ENCODE data around the gene RPL39.
"Not testable (repeated sequence)": the region's sequence is repeated elsewhere in the genome, so short reads cannot be mapped to it uniquely, and the experiment has no call there.

Gene RPL39

GRCh38 chrX:119755981-119756533, 35.4 kb downstream of the RPL39 start:
- Histone ChIP-seq H3K36me3 (ENCODE audit: control insufficient read depth in 2 of 2, insufficient read depth in 2 of 2, low read length in 2 of 2) (no peaks in the 10 kb centered on the region), H3K27me3 (ENCODE audit: control insufficient read depth in 2 of 2, insufficient read depth in 2 of 2, low read length in 2 of 2) (no peaks in the 10 kb centered on the region), H3K27ac (ENCODE audit: low read depth in 2 of 2, low read length in 2 of 2) (peak overlapping the region; percentile 83 to 91), H3K9ac (ENCODE audit: low read depth in 1 of 2, low read length in 2 of 2) (no peak overlapping the region), H3K4me1 (ENCODE audit: control insufficient read depth in 2 of 2, insufficient read depth in 2 of 2, low read length in 2 of 2) (peaks cover 9 to 15% of the 10 kb centered on the region in 2 donors), H3K4me3 (ENCODE audit: low read length in 2 of 2) (no peak overlapping the region), H3K9me3 (ENCODE audit: control insufficient read depth in 2 of 2, low read length in 2 of 2) (no peaks in the 10 kb centered on the region)

- Histone ChIP-seq H3K4me3 (ENCODE audit: low read length in 2 of 2) (no peak overlapping the region), H3K27me3 (ENCODE audit: control insufficient read depth in 2 of 2, insufficient read depth in 2 of 2, low read length in 2 of 2) (no peaks in the 10 kb centered on the region), H3K36me3 (ENCODE audit: control insufficient read depth in 2 of 2, insufficient read depth in 2 of 2, low read length in 2 of 2) (no peaks in the 10 kb centered on the region), H3K27ac (ENCODE audit: low read depth in 2 of 2, low read length in 2 of 2) (no peak overlapping the region), H3K9ac (ENCODE audit: low read depth in 1 of 2, low read length in 2 of 2) (no peak overlapping the region), H3K9me3 (ENCODE audit: control insufficient read depth in 2 of 2, low read length in 2 of 2) (no peaks in the 10 kb centered on the region), H3K4me1 (ENCODE audit: control insufficient read depth in 2 of 2, insufficient read depth in 2 of 2, low read length in 2 of 2) (peaks cover 9 to 15% of the 10 kb centered on the region in 2 donors)
Measured at GRCh38 chrX:119753639-119754257, 37.7 kb downstream of the RPL39 start.

GRCh38 chrX:119753001-119753400, 38.4 kb downstream of the RPL39 start:
- Histone ChIP-seq H3K4me3 (ENCODE audit: low read length in 2 of 2) (no peak overlapping the region), H3K9me3 (ENCODE audit: control insufficient read depth in 2 of 2, low read length in 2 of 2) (no peaks in the 10 kb centered on the region), H3K27ac (ENCODE audit: low read depth in 2 of 2, low read length in 2 of 2) (no peak overlapping the region), H3K27me3 (ENCODE audit: control insufficient read depth in 2 of 2, insufficient read depth in 2 of 2, low read length in 2 of 2) (no peaks in the 10 kb centered on the region), H3K4me1 (ENCODE audit: control insufficient read depth in 2 of 2, insufficient read depth in 2 of 2, low read length in 2 of 2) (peaks cover 9 to 15% of the 10 kb centered on the region in 2 donors), H3K9ac (ENCODE audit: low read depth in 1 of 2, low read length in 2 of 2) (no peak overlapping the region), H3K36me3 (ENCODE audit: control insufficient read depth in 2 of 2, insufficient read depth in 2 of 2, low read length in 2 of 2) (no peaks in the 10 kb centered on the region)

GRCh38 chrX:119750751-119751150, 40.7 kb downstream of the RPL39 start:
- not testable (repeated sequence) for H3K9ac ChIP-seq (ENCODE audit: low read depth in 1 of 2, low read length in 2 of 2); H3K27ac ChIP-seq (ENCODE audit: low read depth in 2 of 2, low read length in 2 of 2); H3K4me3 ChIP-seq (ENCODE audit: low read length in 2 of 2); H3K9me3 ChIP-seq (ENCODE audit: control insufficient read depth in 2 of 2, low read length in 2 of 2); H3K27me3 ChIP-seq (ENCODE audit: control insufficient read depth in 2 of 2, insufficient read depth in 2 of 2, low read length in 2 of 2); H3K36me3 ChIP-seq (ENCODE audit: control insufficient read depth in 2 of 2, insufficient read depth in 2 of 2, low read length in 2 of 2); H3K4me1 ChIP-seq (ENCODE audit: control insufficient read depth in 2 of 2, insufficient read depth in 2 of 2, low read length in 2 of 2)

- H3K27ac ChIP-seq (ENCODE audit: low read depth in 2 of 2, low read length in 2 of 2); H3K27me3 ChIP-seq (ENCODE audit: control insufficient read depth in 2 of 2, insufficient read depth in 2 of 2, low read length in 2 of 2): not testable (repeated sequence)
Measured at GRCh38 chrX:119750131-119750530, 41.3 kb downstream of the RPL39 start.

GRCh38 chrX:119745283-119745848, 46.1 kb downstream of the RPL39 start:
- no peak overlapping the region for H3K9ac ChIP-seq (ENCODE audit: low read depth in 1 of 2, low read length in 2 of 2)
- H3K4me1 ChIP-seq (ENCODE audit: control insufficient read depth in 2 of 2, insufficient read depth in 2 of 2, low read length in 2 of 2) = no peaks in the 10 kb centered on the region
- no peaks in the 10 kb centered on the region for H3K9me3 ChIP-seq (ENCODE audit: control insufficient read depth in 2 of 2, low read length in 2 of 2)
- H3K27ac ChIP-seq (ENCODE audit: low read depth in 2 of 2, low read length in 2 of 2) = no peak overlapping the region
- no peaks in the 10 kb centered on the region for H3K27me3 ChIP-seq (ENCODE audit: control insufficient read depth in 2 of 2, insufficient read depth in 2 of 2, low read length in 2 of 2)
- no peaks in the 10 kb centered on the region for H3K36me3 ChIP-seq (ENCODE audit: control insufficient read depth in 2 of 2, insufficient read depth in 2 of 2, low read length in 2 of 2)
- H3K4me3 ChIP-seq (ENCODE audit: low read length in 2 of 2) = no peak overlapping the region

More at GRCh38 chrX:119750131-119750530, 41.3 kb downstream of the RPL39 start:
- not testable (repeated sequence) for H3K9me3 ChIP-seq (ENCODE audit: control insufficient read depth in 2 of 2, low read length in 2 of 2); H3K4me3 ChIP-seq (ENCODE audit: low read length in 2 of 2); H3K9ac ChIP-seq (ENCODE audit: low read depth in 1 of 2, low read length in 2 of 2); H3K4me1 ChIP-seq (ENCODE audit: control insufficient read depth in 2 of 2, insufficient read depth in 2 of 2, low read length in 2 of 2); H3K36me3 ChIP-seq (ENCODE audit: control insufficient read depth in 2 of 2, insufficient read depth in 2 of 2, low read length in 2 of 2)

GRCh38 chrX:119738742-119739141, 52.7 kb downstream of the RPL39 start:
- Histone ChIP-seq H3K4me1 (ENCODE audit: control insufficient read depth in 2 of 2, insufficient read depth in 2 of 2, low read length in 2 of 2) (no peaks in the 10 kb centered on the region), H3K27me3 (ENCODE audit: control insufficient read depth in 2 of 2, insufficient read depth in 2 of 2, low read length in 2 of 2) (peaks cover 0 to 6% of the 10 kb centered on the region in 2 donors), H3K9ac (ENCODE audit: low read depth in 1 of 2, low read length in 2 of 2) (no peak overlapping the region), H3K36me3 (ENCODE audit: control insufficient read depth in 2 of 2, insufficient read depth in 2 of 2, low read length in 2 of 2) (no peaks in the 10 kb centered on the region), H3K9me3 (ENCODE audit: control insufficient read depth in 2 of 2, low read length in 2 of 2) (no peaks in the 10 kb centered on the region), H3K27ac (ENCODE audit: low read depth in 2 of 2, low read length in 2 of 2) (no peak overlapping the region), H3K4me3 (ENCODE audit: low read length in 2 of 2) (no peak overlapping the region)

Data from mucosa of rectum (tissue), 2 donors.